RCC 7860 (cell line): ENCODE measurements around the gene LEFTY1.
"Not testable (repeated sequence)": the region's sequence is repeated elsewhere in the genome, so short reads cannot be mapped to it uniquely, and the experiment has no call there.

Experiments used
- DNase-seq: peaks from one replicate; pipeline ENCODE4 v3.0.0-alpha.2; 2015; ENCODE audit warnings: low spot score
- FAIRE-seq: peaks from 2 replicates; lab custom pipeline; 2012; peaks lifted over from hg19 to GRCh38; lab: Jason Lieb, UNC

Gene LEFTY1

GRCh38 chr1:225852413-225853124, 36.4 kb downstream of the LEFTY1 start:
- no peak for FAIRE-seq
- DNase-seq = no peak

GRCh38 chr1:225851805-225852204, 37.1 kb downstream of the LEFTY1 start:
- DNase-seq (no peak), FAIRE-seq (no peak)

GRCh38 chr1:225850370-225850769, 38.6 kb downstream of the LEFTY1 start:
- FAIRE-seq (no peak), DNase-seq (no peak)

- DNase-seq (no peak), FAIRE-seq (no peak)
Observed at GRCh38 chr1:225849925-225850324, 39.0 kb downstream of the LEFTY1 start.

- FAIRE-seq = no peak
Observed at GRCh38 chr1:225848030-225848955, 40.7 kb downstream of the LEFTY1 start.

GRCh38 chr1:225847610-225848009, 41.3 kb downstream of the LEFTY1 start:
- FAIRE-seq (no peak), DNase-seq (no peak)

More at GRCh38 chr1:225848030-225848955, 40.7 kb downstream of the LEFTY1 start:
- no peak for DNase-seq

GRCh38 chr1:225846331-225847310, 42.3 kb downstream of the LEFTY1 start:
- FAIRE-seq = no peak
- DNase-seq = no peak

- DNase-seq (peak; percentile 53), FAIRE-seq (no peak)
Observed at GRCh38 chr1:225845571-225846259, 43.2 kb downstream of the LEFTY1 start.

- FAIRE-seq = no peak
Observed at GRCh38 chr1:225845097-225845496, 43.8 kb downstream of the LEFTY1 start.

GRCh38 chr1:225844236-225845061, 44.5 kb downstream of the LEFTY1 start:
- FAIRE-seq = no peak
- DNase-seq = peak; percentile 10

More at GRCh38 chr1:225845097-225845496, 43.8 kb downstream of the LEFTY1 start:
- no peak for DNase-seq

GRCh38 chr1:225843426-225843795, 45.5 kb downstream of the LEFTY1 start:
- DNase-seq = no peak
- no peak for FAIRE-seq

- FAIRE-seq (no peak), DNase-seq (no peak)
Observed at GRCh38 chr1:225842788-225843425, 46.0 kb downstream of the LEFTY1 start.

GRCh38 chr1:225842074-225842473, 46.9 kb downstream of the LEFTY1 start:
- DNase-seq (no peak), FAIRE-seq (no peak)

GRCh38 chr1:225840713-225841112, 48.2 kb downstream of the LEFTY1 start:
- FAIRE-seq (no peak), DNase-seq (no peak)

- no peak for DNase-seq
- no peak for FAIRE-seq
Observed at GRCh38 chr1:225840223-225840610, 48.7 kb downstream of the LEFTY1 start.

- FAIRE-seq (no peak), DNase-seq (no peak)
Observed at GRCh38 chr1:225838793-225839192, 50.2 kb downstream of the LEFTY1 start.

- not testable (repeated sequence) for FAIRE-seq, DNase-seq
Observed at GRCh38 chr1:225836296-225836695, 52.6 kb downstream of the LEFTY1 start.
